ENCODE data around the gene CIZ1. TPM values are rescaled to one million over a fixed set of nuclear protein-coding genes. Genes with fewer than 3 reads are reported as not detected.

The CIZ1 gene
- total and polyA plus RNA-seq, 2 experiments from 2014 or later = 48.5 to 73.1 TPM

DNA sequence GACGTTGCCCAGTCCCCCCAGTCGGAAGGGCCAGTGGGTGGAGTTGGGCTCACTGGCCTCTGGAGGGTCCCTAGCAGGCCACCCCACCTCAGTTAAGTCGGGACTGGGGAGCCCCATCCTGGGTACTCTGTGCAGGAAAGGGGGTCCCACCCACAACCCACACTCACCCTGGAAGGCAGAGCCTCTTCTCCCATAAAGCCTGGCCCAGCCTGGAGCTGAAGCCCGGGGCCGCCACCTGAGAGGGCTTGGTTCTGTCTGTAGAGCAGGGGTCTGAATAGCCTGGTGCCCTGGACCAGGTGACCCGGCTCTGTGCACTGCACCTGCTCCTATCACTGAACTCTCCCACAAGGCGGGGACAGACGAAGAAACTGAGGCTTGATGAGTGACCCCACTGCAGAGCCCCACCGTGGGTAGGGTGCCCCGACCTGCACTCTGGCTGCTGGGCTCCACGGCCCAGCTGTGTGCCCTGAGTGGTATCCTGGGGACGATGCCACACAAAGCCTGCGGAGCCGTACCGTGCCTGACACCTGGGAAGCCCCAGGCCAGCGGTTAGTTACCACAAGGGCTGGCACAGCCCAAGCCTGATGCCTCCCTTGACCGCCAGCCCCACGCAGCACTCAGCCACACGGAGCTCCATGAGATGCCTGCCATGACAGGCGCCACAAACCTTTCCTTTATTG is 71.2 kb downstream of the CIZ1 start:
- TF ChIP-seq EZH2 (IDR thresholded peaks at IDR 0.05; ENCODE audit: insufficient read depth, poor library complexity, severe bottlenecking) (no peak), EZH2phosphoT487 (IDR thresholded peaks at IDR 0.05; ENCODE audit: insufficient read depth, low read depth) (no peak)

DNA sequence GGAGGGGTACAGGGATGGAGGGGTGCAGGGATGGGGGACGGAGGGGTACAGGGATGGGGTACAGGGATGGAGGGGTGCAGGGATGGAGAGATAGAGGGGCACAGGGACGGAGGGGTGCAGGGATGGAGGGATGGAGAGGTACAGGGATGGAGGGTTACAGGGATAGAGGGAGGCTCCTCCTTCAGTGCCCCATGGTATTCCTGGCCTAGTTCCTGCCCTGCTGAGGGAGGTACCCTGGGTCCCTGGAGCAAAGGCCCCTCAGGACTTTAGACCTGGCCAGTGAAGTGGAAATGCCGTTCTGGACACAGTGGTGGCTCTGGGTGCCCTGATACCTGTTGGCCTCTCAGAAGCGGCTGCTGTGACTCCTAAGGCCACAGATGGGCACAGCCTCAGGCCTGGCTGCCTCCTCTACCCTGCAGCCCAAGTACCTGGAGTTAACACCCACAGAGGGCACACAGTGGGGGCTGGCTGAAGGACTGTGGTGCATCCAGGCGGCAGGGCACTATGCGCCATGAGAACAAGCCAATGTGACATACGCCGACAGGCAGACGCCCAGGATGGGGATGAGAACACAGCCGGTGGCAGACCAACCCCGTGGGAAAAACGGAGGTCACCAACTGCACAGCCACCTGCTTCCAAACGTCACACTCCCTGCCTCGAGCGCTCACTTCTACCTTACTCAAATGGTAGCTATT is 72.3 kb downstream of the CIZ1 start:
- no peak overlapping the region for H3K4me2 ChIP-seq (ENCODE audit: unreplicated experiment)

More for the DNA sequence above, 71.2 kb downstream of the CIZ1 start:
- Histone ChIP-seq H3K27ac (no peak overlapping the region), H4K20me1 (ENCODE audit: insufficient read depth) (no peaks in the 10 kb centered on the region; the same call in 1 of the 2 replicates), H3F3A (ENCODE audit: insufficient read depth) (no peaks in the 10 kb centered on the region), H3K79me2 (ENCODE audit: insufficient read depth) (peaks cover 8% of the 10 kb centered on the region), H3K4me3 (no peak overlapping the region), H3K9me2 (ENCODE audit: insufficient read depth) (no peaks in the 10 kb centered on the region), H3K4me1 (ENCODE audit: insufficient read depth) (no peaks in the 10 kb centered on the region), H3K27me3 (replicated peaks; ENCODE audit: insufficient read depth) (no peaks in the 10 kb centered on the region), H3K9ac (no peak overlapping the region), H3K4me2 (ENCODE audit: unreplicated experiment) (no peak overlapping the region), H3K9me3 (ENCODE audit: low read depth) (no peaks in the 10 kb centered on the region), H2AFZ (no peak overlapping the region), H3K36me3 (ENCODE audit: low read depth) (no peaks in the 10 kb centered on the region)
- in situ Hi-C loops (cut with MboI) = no loop called here
- DNase-seq = no peak
- 85 to 86% methylated on average over 19 to 20 of the region's 20 CpGs for WGBS, 2 experiments (ENCODE audit: low coverage in 1 of 2, low lambda C conversion rate in 2 of 2, missing lambda C conversion rate in 2 of 2)

DNA sequence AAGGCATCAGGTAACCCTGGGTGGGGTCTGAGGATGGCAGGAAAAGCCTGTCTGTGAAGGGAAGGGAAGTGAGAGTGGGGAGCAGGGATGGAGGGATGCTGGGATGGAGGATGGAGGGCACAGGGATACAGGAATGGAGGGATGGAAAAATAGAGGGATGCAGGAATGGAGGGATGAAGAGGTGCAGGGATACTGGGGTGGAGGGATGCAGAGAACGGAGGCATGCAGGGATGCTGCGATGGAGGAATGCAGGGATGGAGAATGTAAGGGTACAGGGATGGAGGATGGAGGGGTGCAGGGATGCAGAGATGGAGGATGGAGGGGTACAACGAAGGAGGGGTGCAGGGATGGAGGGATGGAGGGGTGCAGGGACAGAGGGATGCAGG is 72.9 kb downstream of the CIZ1 start:
- no peaks in the 10 kb centered on the region for H3F3A ChIP-seq (ENCODE audit: insufficient read depth)
- H2AFZ ChIP-seq = no peak overlapping the region
- H3K9me3 ChIP-seq (ENCODE audit: low read depth) = no peaks in the 10 kb centered on the region
- H3K36me3 ChIP-seq (ENCODE audit: low read depth) = no peaks in the 10 kb centered on the region
- H3K79me2 ChIP-seq (ENCODE audit: insufficient read depth) = no peaks in the 10 kb centered on the region
- DNase-seq = no peak
- H3K4me2 ChIP-seq (ENCODE audit: unreplicated experiment) = no peak overlapping the region
- no peak overlapping the region for H3K27ac ChIP-seq
- no peaks in the 10 kb centered on the region for H3K9me2 ChIP-seq (ENCODE audit: insufficient read depth)
- no peaks in the 10 kb centered on the region for H4K20me1 ChIP-seq (ENCODE audit: insufficient read depth)
- WGBS, 2 experiments (ENCODE audit: low coverage in 1 of 2, low lambda C conversion rate in 2 of 2, missing lambda C conversion rate in 2 of 2) = 30% methylated on average over 3 of the region's 3 CpGs; no CpG with 5 or more reads in 1 of the 2 experiments
- TF ChIP-seq EZH2 (IDR thresholded peaks at IDR 0.05; ENCODE audit: insufficient read depth, poor library complexity, severe bottlenecking) = no peak
- TF ChIP-seq EZH2phosphoT487 (IDR thresholded peaks at IDR 0.05; ENCODE audit: insufficient read depth, low read depth) = no peak
- no peak overlapping the region for H3K9ac ChIP-seq
- H3K4me1 ChIP-seq (ENCODE audit: insufficient read depth) = no peaks in the 10 kb centered on the region
- in situ Hi-C loops (cut with MboI) = no loop called here
- H3K4me3 ChIP-seq = no peak overlapping the region
- no peaks in the 10 kb centered on the region for H3K27me3 ChIP-seq (replicated peaks; ENCODE audit: insufficient read depth)

More for the DNA sequence above, 72.3 kb downstream of the CIZ1 start:
- 49 to 51% methylated on average over 13 to 15 of the region's 15 CpGs for WGBS, 2 experiments (ENCODE audit: low coverage in 1 of 2, low lambda C conversion rate in 2 of 2, missing lambda C conversion rate in 2 of 2)
- TF ChIP-seq EZH2 (IDR thresholded peaks at IDR 0.05; ENCODE audit: insufficient read depth, poor library complexity, severe bottlenecking) (no peak), EZH2phosphoT487 (IDR thresholded peaks at IDR 0.05; ENCODE audit: insufficient read depth, low read depth) (no peak)
- Histone ChIP-seq H3K27ac (no peak overlapping the region), H2AFZ (no peak overlapping the region), H3K79me2 (ENCODE audit: insufficient read depth) (no peaks in the 10 kb centered on the region), H3K9ac (no peak overlapping the region), H3K36me3 (ENCODE audit: low read depth) (no peaks in the 10 kb centered on the region), H3F3A (ENCODE audit: insufficient read depth) (no peaks in the 10 kb centered on the region), H3K9me3 (ENCODE audit: low read depth) (no peaks in the 10 kb centered on the region), H4K20me1 (ENCODE audit: insufficient read depth) (no peaks in the 10 kb centered on the region), H3K9me2 (ENCODE audit: insufficient read depth) (no peaks in the 10 kb centered on the region), H3K4me3 (no peak overlapping the region), H3K27me3 (replicated peaks; ENCODE audit: insufficient read depth) (no peaks in the 10 kb centered on the region), H3K4me1 (ENCODE audit: insufficient read depth) (no peaks in the 10 kb centered on the region)
- no peak for DNase-seq
- in situ Hi-C loops (cut with MboI) = no loop called here

GRCh38 chr9:128117613-128118471 is 73.5 kb downstream of the CIZ1 start:
- peak overlapping the region; percentile 58 for H2AFZ ChIP-seq
- WGBS, 2 experiments (ENCODE audit: low coverage in 1 of 2, low lambda C conversion rate in 2 of 2, missing lambda C conversion rate in 2 of 2) = 3 to 4% methylated on average over 27 of the region's 27 CpGs

More at GRCh38 chr9:128117613-128118471, 73.5 kb downstream of the CIZ1 start:
- no peaks in the 10 kb centered on the region for H4K20me1 ChIP-seq (ENCODE audit: insufficient read depth)
- H3K4me2 ChIP-seq (ENCODE audit: unreplicated experiment) = no peak overlapping the region
- no peaks in the 10 kb centered on the region for H3F3A ChIP-seq (ENCODE audit: insufficient read depth)
- no peaks in the 10 kb centered on the region for H3K9me2 ChIP-seq (ENCODE audit: insufficient read depth)
- no peaks in the 10 kb centered on the region for H3K27me3 ChIP-seq (replicated peaks; ENCODE audit: insufficient read depth)
- DNase-seq = peak; percentile 73
- in situ Hi-C loops (cut with MboI) = no loop called here
- no peak overlapping the region for H3K4me3 ChIP-seq
- no peaks in the 10 kb centered on the region for H3K9me3 ChIP-seq (ENCODE audit: low read depth)
- H3K9ac ChIP-seq = no peak overlapping the region
- no peaks in the 10 kb centered on the region for H3K4me1 ChIP-seq (ENCODE audit: insufficient read depth)
- TF ChIP-seq EZH2 (IDR thresholded peaks at IDR 0.05; ENCODE audit: insufficient read depth, poor library complexity, severe bottlenecking) = no peak
- TF ChIP-seq EZH2phosphoT487 (IDR thresholded peaks at IDR 0.05; ENCODE audit: insufficient read depth, low read depth) = no peak
- no peaks in the 10 kb centered on the region for H3K79me2 ChIP-seq (ENCODE audit: insufficient read depth)
- no peaks in the 10 kb centered on the region for H3K36me3 ChIP-seq (ENCODE audit: low read depth)
- H3K27ac ChIP-seq = no peak overlapping the region
